HepG2 (cell line): ENCODE results near the gene MYL12B.

Source experiments
- ARNT ChIP-seq: fragments of 450-650 bp; IDR thresholded peaks from 2 replicates; pipeline ENCODE4 v1.6.1; 2017
- SP1 ChIP-seq, 2 experiments: fragments of 450-650 bp in 1 of 2; sonication (generic) in 1 of 2; formaldehyde crosslinking in 1 of 2; IDR thresholded peaks; 2 replicates each; pipeline versions ENCODE4 v1.4.0 to v1.6.1; 2016 to 2020; ENCODE audit warnings: missing genetic modification reagents in 1 of 2

DNA sequence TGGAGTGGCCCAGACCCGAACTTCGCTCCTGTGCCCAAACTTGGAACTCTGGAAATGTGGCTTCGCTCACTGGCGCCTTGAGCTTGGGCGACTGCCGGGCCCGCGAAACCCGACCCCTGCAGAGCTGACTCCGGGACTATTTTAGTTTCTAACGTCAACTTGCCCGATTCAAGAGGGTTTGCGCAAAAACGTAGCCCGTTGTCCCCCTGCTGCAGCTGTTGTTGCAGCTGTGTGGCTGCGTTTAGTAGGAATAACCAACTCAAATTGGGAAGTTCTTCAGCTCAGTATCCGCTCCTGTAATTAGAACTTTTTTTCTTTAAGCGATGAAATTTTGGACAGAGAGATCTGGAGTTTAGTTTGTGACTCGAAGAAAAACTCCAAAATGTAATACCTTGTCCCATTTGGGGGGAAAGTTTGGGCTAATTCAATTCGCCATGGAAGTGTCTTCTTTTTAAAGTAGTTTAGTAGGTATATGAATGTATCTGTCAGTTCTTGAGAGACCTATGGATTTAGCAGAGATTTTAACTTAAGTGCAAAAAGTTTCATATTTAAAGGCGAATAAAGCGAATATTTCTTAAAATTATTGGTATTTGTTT is 13.8 kb upstream of the MYL12B start:
- TF ChIP-seq SP1 (IDR thresholded peaks at IDR 0.05) = no peak
- TF ChIP-seq SP1 (CRISPR knock-in tag; IDR thresholded peaks at IDR 0.05) = no peak
- TF ChIP-seq ARNT = no peak
